GM23338 (cell line): Measurements from ENCODE around the gene ATXN7L1.

Experiments used
- CREB1 ChIP-seq: fragments of 250-450 bp; sonication (Bioruptor Pico); IDR thresholded peaks from 2 replicates; pipeline ENCODE4 v1.5.0; 2020; ENCODE audit warnings: low read depth, mild to moderate bottlenecking, moderate library complexity
- CTCF ChIP-seq, 2 experiments: fragments of 200-600 bp in 1 of 2; sonication (generic) in 1 of 2; conservative IDR thresholded peaks; 2 replicates each; pipeline versions ENCODE4 v1.5.1 to v1.6.1; 2016 to 2017; ENCODE audit warnings: antibody characterized with exemption in 2 of 2, low read depth in 2 of 2, mild to moderate bottlenecking in 2 of 2, moderate library complexity in 1 of 2
- ETS1 ChIP-seq: IDR thresholded peaks from 2 replicates; pipeline ENCODE4 v1.6.1; 2016; ENCODE audit warnings: antibody characterized with exemption
- EZH2 ChIP-seq: fragments of 200-600 bp; sonication (generic); IDR thresholded peaks from one replicate; pipeline ENCODE4 v1.8.0; 2017; ENCODE audit warnings: antibody characterized with exemption, mild to moderate bottlenecking, low read depth; ENCODE audit not compliant: unreplicated experiment
- EZH2phosphoT487 ChIP-seq: fragments of 200-600 bp; sonication (generic); IDR thresholded peaks from one replicate; pipeline ENCODE4 v1.8.1; 2018; ENCODE audit warnings: antibody characterized with exemption; ENCODE audit not compliant: unreplicated experiment
- JUNB ChIP-seq: IDR thresholded peaks from one replicate; pipeline ENCODE4 v1.6.1; 2016; ENCODE audit warnings: antibody characterized with exemption; ENCODE audit not compliant: unreplicated experiment
- POLR2AphosphoS5 ChIP-seq: IDR thresholded peaks from 2 replicates; pipeline ENCODE4 v1.6.1; 2016; ENCODE audit warnings: antibody characterized with exemption, low read depth
- REST ChIP-seq: IDR thresholded peaks from one replicate; pipeline ENCODE4 v1.6.1; 2018; ENCODE audit warnings: antibody characterized with exemption; ENCODE audit not compliant: unreplicated experiment
- STAT1 ChIP-seq: IDR thresholded peaks from one replicate; pipeline ENCODE4 v1.6.1; 2016; ENCODE audit warnings: antibody characterized with exemption; ENCODE audit not compliant: unreplicated experiment
- ZNF462 ChIP-seq: fragments of 250-450 bp; sonication (Bioruptor Pico); IDR thresholded peaks from 2 replicates; pipeline ENCODE4 v1.5.0; 2020; ENCODE audit warnings: mild to moderate bottlenecking, moderate library complexity

GRCh38 chr7:105748701-105749100, 127.7 kb downstream of the ATXN7L1 start:
- TF ChIP-seq POLR2AphosphoS5 (no peak), EZH2phosphoT487 (no peak), CTCF (conservative IDR thresholded peaks at IDR 0.05; ENCODE audit: low read depth in 2 of 2) (peak in 1 of 2 experiments; percentile 44; a peak in 2 of 4 replicates), ZNF462 (CRISPR knock-in tag) (no peak), JUNB (no peak), EZH2 (no peak), STAT1 (no peak), ETS1 (no peak), REST (no peak), CREB1 (CRISPR knock-in tag) (no peak)
